Prostate gland (tissue), 2 donors: ENCODE data around the gene HMGCR. TPM values are rescaled to one million over a fixed set of nuclear protein-coding genes. Genes with fewer than 3 reads are reported as not detected.
"Not testable (repeated sequence)": the region's sequence is repeated elsewhere in the genome, so short reads cannot be mapped to it uniquely, and the experiment has no call there.

Experiments used
- DNase-seq: peaks from one replicate; pipeline ENCODE4 v3.0.0-alpha.2; 2019; ENCODE audit warnings: low spot score
- H3K27ac ChIP-seq, 2 donors: fragments of 200-600 bp; sonication (generic); 2 replicates each; pipeline ENCODE4 v1.5.1; 2017 to 2019
- H3K27me3 ChIP-seq: fragments of 200-600 bp; sonication (generic); replicated peaks from 2 replicates; pipeline ENCODE4 v1.5.1; 2019; ENCODE audit not compliant: insufficient read depth
- H3K36me3 ChIP-seq, 2 donors: fragments of 200-600 bp; sonication (generic); 1 replicate in 1 of 2; 2 replicates in 1 of 2; pipeline versions ENCODE4 v1.5.1 to v1.8.1; 2017 to 2019
- H3K4me1 ChIP-seq: fragments of 200-600 bp; sonication (generic); replicated peaks from 2 replicates; pipeline ENCODE4 v1.5.1; 2019
- H3K4me3 ChIP-seq, 2 donors: fragments of 200-600 bp; sonication (generic); 2 replicates each; pipeline ENCODE4 v1.5.1; 2017 to 2019
- H3K9me3 ChIP-seq: fragments of 200-600 bp; sonication (generic); 2 replicates; pipeline ENCODE4 v1.5.1; 2017
- CTCF ChIP-seq, 4 experiments: fragments of 200-600 bp in 2 of 4; fragments of 450-650 bp in 2 of 4; sonication (generic) in 2 of 4; IDR thresholded peaks; 1 replicate in 3 of 4; 2 replicates in 1 of 4; pipeline ENCODE4 v1.5.1; 2016 to 2019; ENCODE audit warnings: antibody characterized with exemption in 4 of 4, mild to moderate bottlenecking in 2 of 4, moderate library complexity in 2 of 4
- POLR2A ChIP-seq: fragments of 450-650 bp; IDR thresholded peaks from one replicate; pipeline ENCODE4 v1.6.1; 2016; ENCODE audit warnings: antibody characterized with exemption, mild to moderate bottlenecking
- POLR2AphosphoS5 ChIP-seq: sonication (generic); formaldehyde crosslinking; IDR thresholded peaks from one replicate; pipeline ENCODE4 v1.6.1; 2017; ENCODE audit warnings: antibody characterized with exemption
- WGBS: methylation state at CpG from one replicate; pipeline ENCODE4 v1.1.5; 2018; 5-methylcytosine and 5-hydroxymethylcytosine counted together
- intact Hi-C: fragments of 100-400 bp; cut with DNase I; formaldehyde crosslinking; loops from one replicate; pipeline ENCODE4 v1.14.2; 2022
- total RNA-seq, 2 donors: library from RNA; depleted of rRNA; stranded (reverse); fragments of >200 nt; gene quantifications; one replicate each; pipeline ENCODE4 v1.1.0, GENCODE V29; 2016

HMGCR gene
- total RNA-seq, 2 donors from 2014 or later = 20.6 to 38.2 TPM

- no peak overlapping the region for H3K4me3 ChIP-seq
- no peaks in the 10 kb centered on the region for H3K36me3 ChIP-seq
- WGBS = 81% methylated on average over 3 of the region's 3 CpGs
These were observed 26.8 kb upstream of the HMGCR start for GRCh38 chr5:75310212-75310611.

GRCh38 chr5:75319148-75319547 lies 17.9 kb upstream of the HMGCR start:
- DNase-seq, intact Hi-C loops, H3K4me1 ChIP-seq, H3K27ac ChIP-seq, H3K9me3 ChIP-seq, H3K27me3 ChIP-seq, H3K36me3 ChIP-seq, H3K4me3 ChIP-seq: not testable (repeated sequence)
- WGBS = 87% methylated on average over 4 of the region's 4 CpGs

More at GRCh38 chr5:75310212-75310611, 26.8 kb upstream of the HMGCR start:
- H3K27me3 ChIP-seq = no peaks in the 10 kb centered on the region
- no peaks in the 10 kb centered on the region for H3K4me1 ChIP-seq
- intact Hi-C loops = no loop called here
- no peaks in the 10 kb centered on the region for H3K9me3 ChIP-seq
- H3K27ac ChIP-seq = no peak overlapping the region
- DNase-seq = no peak
- TF ChIP-seq CTCF (IDR thresholded peaks at IDR 0.05) (no peak), POLR2A (no peak), POLR2AphosphoS5 (no peak)

- Histone ChIP-seq H3K27me3 (no peaks in the 10 kb centered on the region), H3K36me3 (no peaks in the 10 kb centered on the region), H3K9me3 (no peaks in the 10 kb centered on the region), H3K27ac (no peak overlapping the region), H3K4me3 (no peak overlapping the region), H3K4me1 (no peaks in the 10 kb centered on the region)
- WGBS = 32% methylated on average over 1 of the region's 1 CpG
- DNase-seq = no peak
- intact Hi-C loops = no loop called here
- TF ChIP-seq POLR2A = no peak
- no peak for TF ChIP-seq POLR2AphosphoS5
- TF ChIP-seq CTCF (IDR thresholded peaks at IDR 0.05) = no peak
These were observed 17.4 kb upstream of the HMGCR start for GRCh38 chr5:75319638-75320037.

- DNase-seq = no peak
- Histone ChIP-seq H3K4me3 (no peak overlapping the region), H3K36me3 (no peaks in the 10 kb centered on the region), H3K27ac (no peak overlapping the region), H3K27me3 (no peaks in the 10 kb centered on the region), H3K9me3 (no peaks in the 10 kb centered on the region), H3K4me1 (no peaks in the 10 kb centered on the region)
- TF ChIP-seq POLR2AphosphoS5 (no peak), POLR2A (no peak), CTCF (IDR thresholded peaks at IDR 0.05) (no peak)
- intact Hi-C loops = no loop called here
- 94% methylated on average over 7 of the region's 7 CpGs for WGBS
These were observed 16.6 kb upstream of the HMGCR start for GRCh38 chr5:75320371-75320770.

GRCh38 chr5:75322066-75322465 lies 15.0 kb upstream of the HMGCR start:
- H3K9me3 ChIP-seq = no peaks in the 10 kb centered on the region
- H3K4me1 ChIP-seq = no peaks in the 10 kb centered on the region
- no peak for DNase-seq
- 94% methylated on average over 5 of the region's 5 CpGs for WGBS
- no peak overlapping the region for H3K4me3 ChIP-seq
- no peak overlapping the region for H3K27ac ChIP-seq
- H3K36me3 ChIP-seq = no peaks in the 10 kb centered on the region
- H3K27me3 ChIP-seq = no peaks in the 10 kb centered on the region
- TF ChIP-seq POLR2AphosphoS5 = no peak
- intact Hi-C loops = no loop called here

GRCh38 chr5:75324791-75325190 lies 12.2 kb upstream of the HMGCR start:
- H3K27ac ChIP-seq = no peak overlapping the region
- intact Hi-C loops = no loop called here
- no peak for TF ChIP-seq POLR2A
- TF ChIP-seq POLR2AphosphoS5 = no peak
- no peak for TF ChIP-seq CTCF (IDR thresholded peaks at IDR 0.05)
- H3K9me3 ChIP-seq = no peaks in the 10 kb centered on the region
- no peaks in the 10 kb centered on the region for H3K36me3 ChIP-seq
- WGBS = 62% methylated on average over 1 of the region's 1 CpG
- H3K27me3 ChIP-seq = no peaks in the 10 kb centered on the region
- no peaks in the 10 kb centered on the region for H3K4me1 ChIP-seq
- no peak overlapping the region for H3K4me3 ChIP-seq
- DNase-seq = no peak
